Measurements from ENCODE around the gene KRTAP4-3. TPM values are rescaled to one million over a fixed set of nuclear protein-coding genes. Genes with fewer than 3 reads are reported as not detected.
A peak's percentile ranks its signal among the peaks of the same experiment; 100 is the strongest.

KRTAP4-3 gene
- total and polyA plus RNA-seq, 4 donors = not detected

DNA sequence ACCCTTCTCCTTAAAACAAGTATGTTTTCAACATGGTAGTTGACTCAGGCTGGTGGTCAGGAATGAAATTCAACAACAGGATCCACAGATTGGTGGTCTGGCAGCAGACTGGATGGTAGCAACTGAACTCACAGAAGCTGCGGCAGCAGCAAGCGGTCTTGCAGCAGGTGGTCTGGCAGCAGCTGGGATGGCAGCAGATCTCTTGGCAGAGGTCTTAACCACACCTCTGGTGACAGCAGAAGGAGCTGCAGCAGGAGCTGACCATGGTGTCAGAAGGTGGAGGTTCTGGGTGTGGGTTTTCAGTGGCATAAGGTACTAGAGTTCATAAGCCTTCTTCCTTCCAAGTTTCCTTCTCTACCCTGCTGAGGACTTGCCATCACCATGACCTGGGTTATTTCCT is 18.9 kb upstream of the KRTAP4-3 start:
- Histone ChIP-seq H3K27ac (ENCODE audit: low read depth in 1 of 2, low read length in 2 of 2) (no peak overlapping the region), H3K4me3 (ENCODE audit: low read length in 2 of 2) (no peak overlapping the region), H3K27me3 (ENCODE audit: control insufficient read depth in 1 of 2, insufficient read depth in 2 of 2, low read length in 1 of 2) (peaks cover 0 to 2% of the 10 kb centered on the region in 2 donors), H3K9me3 (ENCODE audit: control insufficient read depth, low read length) (peaks cover 2% of the 10 kb centered on the region), H3K36me3 (ENCODE audit: control insufficient read depth in 1 of 2, insufficient read depth in 2 of 2, low read length in 1 of 2) (no peaks in the 10 kb centered on the region), H3K4me1 (ENCODE audit: control insufficient read depth in 1 of 2, insufficient read depth in 2 of 2, low read length in 2 of 2) (peaks cover 0 to 2% of the 10 kb centered on the region in 2 donors)
- intact Hi-C loops (cut with DNase I) = no loop called here
- no peak for DNase-seq
- WGBS, 2 donors = 83 to 84% methylated on average over 2 of the region's 2 CpGs
- ATAC-seq (ENCODE audit: low FRiP score) = no peak

DNA sequence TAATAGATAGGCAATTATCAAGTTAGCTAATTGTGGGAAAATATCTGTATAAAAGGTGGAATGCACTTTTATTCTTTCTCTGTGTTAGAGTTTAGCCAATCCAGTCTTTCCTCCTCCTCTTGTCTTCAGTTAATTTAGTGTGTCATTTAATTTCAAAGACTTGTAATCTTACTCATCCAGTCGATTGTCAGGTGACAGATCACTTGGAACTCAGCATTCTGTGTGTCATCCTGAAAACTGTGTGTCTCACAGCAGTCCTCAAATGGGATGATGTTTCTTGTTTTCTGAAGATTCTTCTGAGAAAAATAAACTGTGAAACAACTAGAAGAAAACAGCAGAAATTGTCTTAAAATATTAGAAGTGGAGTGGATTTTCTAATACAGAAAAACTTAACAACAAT is 17.0 kb upstream of the KRTAP4-3 start:
- H3K4me1 ChIP-seq (ENCODE audit: control insufficient read depth in 1 of 2, insufficient read depth in 2 of 2, low read length in 2 of 2) = peaks cover 0 to 2% of the 10 kb centered on the region in 2 donors
- peaks cover 2% of the 10 kb centered on the region for H3K9me3 ChIP-seq (ENCODE audit: control insufficient read depth, low read length)
- peaks cover 0 to 2% of the 10 kb centered on the region in 2 donors for H3K27me3 ChIP-seq (ENCODE audit: control insufficient read depth in 1 of 2, insufficient read depth in 2 of 2, low read length in 1 of 2)
- WGBS, 2 donors = 34 to 51% methylated on average over 1 of the region's 1 CpG
- ATAC-seq (ENCODE audit: low FRiP score) (no peak), DNase-seq (no peak)
- no peak overlapping the region for H3K4me3 ChIP-seq (ENCODE audit: low read length in 2 of 2)
- H3K36me3 ChIP-seq (ENCODE audit: control insufficient read depth in 1 of 2, insufficient read depth in 2 of 2, low read length in 1 of 2) = no peaks in the 10 kb centered on the region
- intact Hi-C loops (cut with DNase I) = no loop called here
- no peak overlapping the region for H3K27ac ChIP-seq (ENCODE audit: low read depth in 1 of 2, low read length in 2 of 2)

DNA sequence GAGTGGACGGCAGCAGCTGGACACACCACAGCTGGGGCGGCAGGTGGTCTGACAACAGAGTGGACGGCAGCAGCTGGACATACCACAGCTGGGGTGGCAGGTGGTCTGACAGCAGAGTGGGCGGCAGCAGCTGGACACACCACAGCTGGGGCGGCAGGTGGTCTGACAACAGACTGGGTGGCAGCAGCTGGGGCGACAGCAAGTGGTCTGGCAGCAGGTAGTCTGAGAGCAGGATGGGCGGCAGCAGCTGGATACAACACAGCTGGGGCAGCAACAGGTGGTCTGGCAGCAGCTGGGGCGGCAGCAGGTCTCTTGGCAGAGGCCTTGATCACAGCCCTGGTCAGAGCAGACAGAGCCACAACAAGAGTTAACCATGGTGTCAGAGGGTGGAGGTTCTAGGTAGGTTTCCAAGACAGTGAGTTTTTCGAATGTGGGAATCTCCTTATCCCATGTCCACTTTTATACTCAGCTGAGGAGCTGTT is 16.5 kb upstream of the KRTAP4-3 start, which contains the start of gene KRTAP4-1:
Gene KRTAP4-1 (minus strand): TSS at position 432 of the 482 bp plus-strand sequence. CDS start 57 bp downstream, at position 375.
- no peak for ATAC-seq (ENCODE audit: low FRiP score)
- no peaks in the 10 kb centered on the region for H3K36me3 ChIP-seq (ENCODE audit: control insufficient read depth in 1 of 2, insufficient read depth in 2 of 2, low read length in 1 of 2)
- no peak within 1 kb of the TSS for H3K4me3 ChIP-seq (ENCODE audit: low read length in 2 of 2)
- H3K9me3 ChIP-seq (ENCODE audit: control insufficient read depth, low read length) = peaks cover 2% of the 10 kb centered on the region
- H3K4me1 ChIP-seq (ENCODE audit: control insufficient read depth in 1 of 2, insufficient read depth in 2 of 2, low read length in 2 of 2) = peaks cover 0 to 2% of the 10 kb centered on the region in 2 donors
- no peak within 1 kb of the TSS for H3K27ac ChIP-seq (ENCODE audit: low read depth in 1 of 2, low read length in 2 of 2)
- WGBS, 2 donors = 60% methylated on average over 9 of the region's 9 CpGs
- no peak for DNase-seq
- H3K27me3 ChIP-seq (ENCODE audit: control insufficient read depth in 1 of 2, insufficient read depth in 2 of 2, low read length in 1 of 2) = peaks cover 0 to 2% of the 10 kb centered on the region in 2 donors
- intact Hi-C loops (cut with DNase I) = no loop called here

DNA sequence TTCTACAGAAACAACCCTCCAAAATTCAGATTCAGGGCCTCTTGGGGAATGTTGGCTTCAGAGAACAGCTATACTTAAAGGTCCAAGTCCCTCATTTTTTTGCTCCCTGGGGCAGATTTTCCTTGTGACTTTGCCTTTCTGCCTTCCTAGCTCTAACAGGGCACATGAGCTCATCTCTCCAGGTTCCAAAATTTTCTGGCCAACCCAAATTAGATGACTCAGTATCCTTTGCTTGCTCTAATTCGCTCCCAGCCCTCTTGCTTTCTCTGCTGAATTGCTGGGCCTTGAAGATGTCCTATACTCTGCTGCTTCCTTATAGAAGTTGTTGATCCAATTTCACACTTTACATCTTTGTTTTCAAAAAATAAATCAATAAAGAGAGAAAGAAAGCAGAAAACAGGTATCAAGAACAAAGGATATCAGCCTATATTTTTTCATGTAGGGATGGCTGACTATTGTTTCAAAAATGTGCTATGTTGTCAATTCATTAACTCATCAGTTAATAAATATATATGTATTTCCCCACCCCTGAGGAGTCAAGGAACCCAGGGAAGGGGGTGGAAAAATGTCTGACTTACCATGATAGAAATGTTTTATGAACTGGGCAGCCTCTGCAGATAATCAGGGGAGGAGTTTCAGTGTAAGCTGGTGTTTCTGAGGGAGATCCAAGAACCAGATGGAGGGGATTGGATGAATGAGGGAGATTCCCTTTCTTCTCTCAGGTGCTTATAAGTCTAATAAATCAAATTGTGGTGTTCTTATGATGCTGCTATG is 11.0 kb upstream of the KRTAP4-3 start:
- DNase-seq = no peak
- no peak overlapping the region for H3K4me3 ChIP-seq (ENCODE audit: low read length in 2 of 2)
- H3K9me3 ChIP-seq (ENCODE audit: control insufficient read depth, low read length) = peaks cover 1% of the 10 kb centered on the region
- no peaks in the 10 kb centered on the region for H3K27me3 ChIP-seq (ENCODE audit: control insufficient read depth in 1 of 2, insufficient read depth in 2 of 2, low read length in 1 of 2)
- H3K4me1 ChIP-seq (ENCODE audit: control insufficient read depth in 1 of 2, insufficient read depth in 2 of 2, low read length in 2 of 2) = peaks cover 0 to 4% of the 10 kb centered on the region in 2 donors
- peak; percentile 56 for ATAC-seq (ENCODE audit: low FRiP score)
- H3K27ac ChIP-seq (ENCODE audit: low read depth in 1 of 2, low read length in 2 of 2) = no peak overlapping the region
- intact Hi-C loops (cut with DNase I) = no loop called here
- WGBS, 2 donors = 19 to 25% methylated on average over 1 of the region's 1 CpG
- no peaks in the 10 kb centered on the region for H3K36me3 ChIP-seq (ENCODE audit: control insufficient read depth in 1 of 2, insufficient read depth in 2 of 2, low read length in 1 of 2)

DNA sequence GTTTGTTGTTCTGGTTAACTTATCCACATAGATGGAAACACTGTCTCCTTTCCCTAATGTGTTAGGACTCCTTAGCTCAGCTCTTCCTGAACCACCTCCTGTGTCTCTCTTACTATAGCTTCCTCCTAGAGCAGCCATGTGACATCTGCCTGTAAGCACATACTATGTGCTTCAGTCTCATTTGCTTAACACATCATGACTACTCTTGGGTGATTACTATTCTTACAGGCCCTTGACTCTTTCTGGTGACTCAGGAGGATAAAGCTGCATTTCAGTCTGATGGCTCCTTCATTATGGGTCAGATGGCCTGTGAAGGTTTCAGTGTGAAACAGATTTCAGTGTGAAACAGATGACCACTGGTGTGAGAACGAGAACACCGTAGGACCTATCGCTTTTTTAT is 10.3 kb upstream of the KRTAP4-3 start:
- Histone ChIP-seq H3K9me3 (ENCODE audit: control insufficient read depth, low read length) (peaks cover 1% of the 10 kb centered on the region), H3K36me3 (ENCODE audit: control insufficient read depth in 1 of 2, insufficient read depth in 2 of 2, low read length in 1 of 2) (no peaks in the 10 kb centered on the region), H3K4me1 (ENCODE audit: control insufficient read depth in 1 of 2, insufficient read depth in 2 of 2, low read length in 2 of 2) (peaks cover 0 to 4% of the 10 kb centered on the region in 2 donors), H3K27me3 (ENCODE audit: control insufficient read depth in 1 of 2, insufficient read depth in 2 of 2, low read length in 1 of 2) (no peaks in the 10 kb centered on the region), H3K27ac (ENCODE audit: low read depth in 1 of 2, low read length in 2 of 2) (no peak overlapping the region), H3K4me3 (ENCODE audit: low read length in 2 of 2) (no peak overlapping the region)
- intact Hi-C loops (cut with DNase I) = no loop called here
- whole genome bisulfite sequencing, 2 donors = 87 to 90% methylated on average over 3 of the region's 3 CpGs
- no peak for DNase-seq
- no peak for ATAC-seq (ENCODE audit: low FRiP score)

DNA sequence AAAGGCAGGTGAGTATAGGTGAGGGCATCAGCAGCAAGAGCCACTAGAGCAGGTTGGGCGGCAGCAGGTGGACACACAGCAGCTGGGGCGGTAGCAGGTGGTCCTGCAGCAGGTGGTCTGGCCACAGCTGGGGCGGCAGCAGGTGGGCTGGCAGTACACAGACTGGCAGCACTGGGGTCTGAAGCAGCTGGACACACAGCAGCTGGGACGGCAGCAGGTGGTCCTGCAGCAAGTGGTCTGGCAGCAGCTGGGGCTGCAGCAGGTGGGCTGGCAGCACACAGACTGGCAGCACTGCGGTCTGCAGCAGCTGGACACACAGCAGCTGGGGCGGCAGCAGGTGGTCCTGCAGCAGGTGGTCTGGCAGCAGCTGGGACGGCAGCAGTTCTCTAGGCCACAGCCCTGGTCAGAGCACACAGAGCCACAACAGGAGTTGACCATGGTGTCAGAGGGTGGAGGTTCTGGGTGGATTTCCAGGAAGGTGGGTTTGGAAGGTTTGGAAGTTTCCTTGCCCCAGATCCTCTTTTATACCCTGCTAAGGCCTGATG is 9.8 kb upstream of the KRTAP4-3 start, which contains the start of gene KRTAP4-2:
Gene KRTAP4-2 (minus strand): TSS at position 495 of the 545 bp plus-strand sequence. CDS start 57 bp downstream, at position 438.
- ATAC-seq (ENCODE audit: low FRiP score) = no peak
- Histone ChIP-seq H3K9me3 (ENCODE audit: control insufficient read depth, low read length) (peaks cover 1% of the 10 kb centered on the region), H3K4me1 (ENCODE audit: control insufficient read depth in 1 of 2, insufficient read depth in 2 of 2, low read length in 2 of 2) (peaks cover 0 to 1% of the 10 kb centered on the region in 2 donors), H3K27me3 (ENCODE audit: control insufficient read depth in 1 of 2, insufficient read depth in 2 of 2, low read length in 1 of 2) (no peaks in the 10 kb centered on the region), H3K36me3 (ENCODE audit: control insufficient read depth in 1 of 2, insufficient read depth in 2 of 2, low read length in 1 of 2) (no peaks in the 10 kb centered on the region), H3K4me3 (ENCODE audit: low read length in 2 of 2) (no peak within 1 kb of the TSS), H3K27ac (ENCODE audit: low read depth in 1 of 2, low read length in 2 of 2) (no peak within 1 kb of the TSS)
- no peak for DNase-seq
- intact Hi-C loops (cut with DNase I) = no loop called here
- WGBS, 2 donors = 85 to 86% methylated on average over 7 of the region's 7 CpGs

DNA sequence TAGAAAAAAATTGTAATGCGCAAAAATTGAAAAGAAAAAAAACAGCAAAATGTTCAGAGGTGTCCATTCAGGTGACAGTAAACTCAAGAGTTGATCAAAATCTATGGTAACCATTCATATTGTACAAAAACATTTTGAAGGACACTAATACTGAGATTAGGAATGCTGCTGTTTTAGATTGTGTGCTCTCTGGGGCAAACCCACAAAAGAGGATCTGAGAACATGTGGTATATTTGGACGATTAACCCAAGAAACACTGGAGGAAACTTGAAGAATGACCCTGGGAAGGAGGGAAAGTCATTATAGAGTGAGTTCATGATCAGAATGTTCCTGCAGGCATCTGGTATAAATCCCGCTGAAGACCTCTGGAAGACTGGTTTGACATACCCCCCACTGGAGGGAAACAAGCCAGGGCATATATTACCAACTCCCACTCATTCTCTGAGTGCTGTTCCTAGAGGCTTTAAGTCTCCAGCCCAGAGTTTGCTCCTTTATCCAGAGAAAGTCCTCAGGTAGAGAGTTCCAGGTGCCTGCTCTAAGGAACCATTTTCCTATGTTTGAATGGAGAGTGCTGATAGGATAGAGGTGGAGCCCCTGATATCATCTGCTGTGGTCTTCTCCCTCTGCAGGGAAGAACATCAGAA is 8.8 kb upstream of the KRTAP4-3 start:
- Histone ChIP-seq H3K27me3 (ENCODE audit: control insufficient read depth in 1 of 2, insufficient read depth in 2 of 2, low read length in 1 of 2) (no peaks in the 10 kb centered on the region), H3K4me3 (ENCODE audit: low read length in 2 of 2) (no peak overlapping the region), H3K9me3 (ENCODE audit: control insufficient read depth, low read length) (peaks cover 3% of the 10 kb centered on the region), H3K4me1 (ENCODE audit: control insufficient read depth in 1 of 2, insufficient read depth in 2 of 2, low read length in 2 of 2) (peaks cover 0 to 1% of the 10 kb centered on the region in 2 donors), H3K36me3 (ENCODE audit: control insufficient read depth in 1 of 2, insufficient read depth in 2 of 2, low read length in 1 of 2) (no peaks in the 10 kb centered on the region), H3K27ac (ENCODE audit: low read depth in 1 of 2, low read length in 2 of 2) (no peak overlapping the region)
- WGBS, 2 donors = 76 to 77% methylated on average over 3 of the region's 3 CpGs
- intact Hi-C loops (cut with DNase I) = no loop called here
- no peak for ATAC-seq (ENCODE audit: low FRiP score)
- DNase-seq = no peak

DNA sequence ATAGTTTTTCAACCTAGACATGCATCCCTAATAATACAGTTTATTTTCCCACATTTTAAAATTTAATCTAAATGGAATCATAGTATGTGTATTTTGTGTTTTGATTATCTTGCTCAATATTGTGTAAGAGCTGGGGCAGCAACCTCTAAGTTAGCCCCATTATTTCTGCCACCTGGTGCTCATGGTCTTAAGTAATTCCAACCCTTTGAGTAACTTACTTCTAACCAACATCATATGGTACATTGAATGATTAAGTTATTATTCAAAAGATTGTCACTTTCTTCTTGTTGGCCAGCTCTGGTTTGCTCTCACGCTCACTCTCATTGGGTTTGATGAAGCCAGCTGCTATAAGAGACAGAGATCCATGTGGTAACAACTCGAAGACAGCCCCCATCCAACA is 3.9 kb upstream of the KRTAP4-3 start:
- Histone ChIP-seq H3K36me3 (ENCODE audit: control insufficient read depth in 1 of 2, insufficient read depth in 2 of 2, low read length in 1 of 2) (no peaks in the 10 kb centered on the region), H3K4me3 (ENCODE audit: low read length in 2 of 2) (no peak overlapping the region), H3K27ac (ENCODE audit: low read depth in 1 of 2, low read length in 2 of 2) (no peak overlapping the region), H3K9me3 (ENCODE audit: control insufficient read depth, low read length) (peaks cover 3% of the 10 kb centered on the region), H3K27me3 (ENCODE audit: control insufficient read depth in 1 of 2, insufficient read depth in 2 of 2, low read length in 1 of 2) (no peaks in the 10 kb centered on the region), H3K4me1 (ENCODE audit: control insufficient read depth in 1 of 2, insufficient read depth in 2 of 2, low read length in 2 of 2) (no peaks in the 10 kb centered on the region)
- 61 to 68% methylated on average over 2 of the region's 2 CpGs for WGBS, 2 donors
- no peak for DNase-seq
- intact Hi-C loops (cut with DNase I) = no loop called here
- ATAC-seq (ENCODE audit: low FRiP score) = no peak

All from aorta (tissue), 5 donors.